OCI-LY1 (cell line): ENCODE measurements around the gene MYRF.

Experiments
- H2AFZ ChIP-seq: fragments of 200-600 bp; sonication (generic), shearing (Covaris generic); 2 replicates; pipeline ENCODE4 v1.6.0; 2014; ENCODE audit warnings: antibody characterized with exemption, mild to moderate bottlenecking, low read length
- H3F3A ChIP-seq: fragments of 200-600 bp; sonication (generic), shearing (Covaris generic); 2 replicates; pipeline ENCODE4 v1.6.0; 2014; ENCODE audit warnings: mild to moderate bottlenecking, antibody characterized with exemption, low read length, moderate library complexity; ENCODE audit not compliant: insufficient read depth
- H3K27ac ChIP-seq: fragments of 200-600 bp; sonication (generic); 2 replicates; pipeline ENCODE4 v1.5.1; 2014; ENCODE audit warnings: low read length, mixed run types, mild to moderate bottlenecking, low read depth; ENCODE audit not compliant: poor library complexity, severe bottlenecking
- H3K27me3 ChIP-seq: fragments of 200-600 bp; sonication (generic); 2 replicates; pipeline ENCODE4 v1.6.0; 2014; ENCODE audit warnings: antibody characterized with exemption, mild to moderate bottlenecking, low read length, moderate library complexity; ENCODE audit not compliant: insufficient read depth
- H3K36me3 ChIP-seq: fragments of 200-600 bp; sonication (generic); 2 replicates; pipeline ENCODE4 v1.6.1; 2014; ENCODE audit warnings: mild to moderate bottlenecking, antibody characterized with exemption, low read length, moderate library complexity, mixed read lengths; ENCODE audit not compliant: insufficient read depth
- H3K4me1 ChIP-seq: fragments of 200-600 bp; sonication (generic); 2 replicates; pipeline ENCODE4 v1.5.1; 2014; ENCODE audit warnings: mild to moderate bottlenecking, low read length, moderate library complexity; ENCODE audit not compliant: insufficient read depth, severe bottlenecking
- H3K4me2 ChIP-seq: fragments of 200-600 bp; sonication (generic), shearing (Covaris generic); 2 replicates; pipeline ENCODE4 v1.6.1; 2014; ENCODE audit warnings: low read length
- H3K4me3 ChIP-seq: fragments of 200-600 bp; sonication (generic); 2 replicates; pipeline ENCODE4 v1.5.1; 2014; ENCODE audit warnings: low read length, low read depth, mild to moderate bottlenecking, mixed read lengths; ENCODE audit not compliant: poor library complexity, severe bottlenecking
- H3K79me2 ChIP-seq: fragments of 200-600 bp; shearing (Covaris generic); 2 replicates; pipeline ENCODE4 v1.6.1; 2016; ENCODE audit warnings: mixed run types, low read length, mixed read lengths; ENCODE audit not compliant: insufficient read depth
- H3K9ac ChIP-seq: fragments of 200-600 bp; sonication (generic), shearing (Covaris generic); 2 replicates; pipeline ENCODE4 v1.6.1; 2014; ENCODE audit warnings: mild to moderate bottlenecking, low read length, mixed read lengths
- H3K9me2 ChIP-seq: fragments of 200-600 bp; sonication (generic), shearing (Covaris generic); 2 replicates; pipeline ENCODE4 v1.6.1; 2014; ENCODE audit warnings: low read depth, mild to moderate bottlenecking, low read length, mixed read lengths
- H3K9me3 ChIP-seq: fragments of 200-600 bp; shearing (Covaris generic); 2 replicates; pipeline ENCODE4 v1.6.1; 2014; ENCODE audit warnings: low read length, mixed read lengths
- H4K20me1 ChIP-seq: fragments of 200-600 bp; sonication (generic), shearing (Covaris generic); 2 replicates; pipeline ENCODE4 v1.6.0; 2016; ENCODE audit warnings: mild to moderate bottlenecking, low read length; ENCODE audit not compliant: insufficient read depth
- EZH2 ChIP-seq: fragments of 200-600 bp; sonication (generic), shearing (Covaris generic); IDR thresholded peaks from 2 replicates; pipeline ENCODE4 v1.8.0; 2017; ENCODE audit warnings: borderline replicate concordance, mixed run types, mild to moderate bottlenecking, antibody characterized with exemption, low read length, moderate library complexity, mixed read lengths
- TF ChIP-seq, protein P1 (sequence below): fragments of 200-600 bp; sonication (generic), shearing (Covaris generic); IDR thresholded peaks from 2 replicates; pipeline ENCODE4 v1.5.1; 2017; ENCODE audit warnings: mild to moderate bottlenecking, antibody characterized with exemption, low read length, moderate library complexity, mixed read lengths

The MYRF gene

GRCh38 chr11:61747192-61747966 lies 5.1 kb upstream of the MYRF start:
- H3K9me2 ChIP-seq, result no peaks in the 10 kb centered on the region
- no peak overlapping the region for H2AFZ ChIP-seq
- no peaks in the 10 kb centered on the region for H3K79me2 ChIP-seq
- H3K36me3 ChIP-seq, result no peaks in the 10 kb centered on the region
- no peaks in the 10 kb centered on the region for H3K4me1 ChIP-seq
- no peak overlapping the region for H3K4me2 ChIP-seq
- H3K9ac ChIP-seq, result no peak overlapping the region
- no peak overlapping the region for H3K4me3 ChIP-seq
- H3K9me3 ChIP-seq, result no peaks in the 10 kb centered on the region
- H4K20me1 ChIP-seq, result no peaks in the 10 kb centered on the region
- H3K27me3 ChIP-seq, result peaks cover 6% of the 10 kb centered on the region; the same call in 1 of the 2 replicates
- H3K27ac ChIP-seq, result no peak overlapping the region
- no peaks in the 10 kb centered on the region for H3F3A ChIP-seq
- TF ChIP-seq EZH2, result no peak
- TF ChIP-seq, protein P1, sequence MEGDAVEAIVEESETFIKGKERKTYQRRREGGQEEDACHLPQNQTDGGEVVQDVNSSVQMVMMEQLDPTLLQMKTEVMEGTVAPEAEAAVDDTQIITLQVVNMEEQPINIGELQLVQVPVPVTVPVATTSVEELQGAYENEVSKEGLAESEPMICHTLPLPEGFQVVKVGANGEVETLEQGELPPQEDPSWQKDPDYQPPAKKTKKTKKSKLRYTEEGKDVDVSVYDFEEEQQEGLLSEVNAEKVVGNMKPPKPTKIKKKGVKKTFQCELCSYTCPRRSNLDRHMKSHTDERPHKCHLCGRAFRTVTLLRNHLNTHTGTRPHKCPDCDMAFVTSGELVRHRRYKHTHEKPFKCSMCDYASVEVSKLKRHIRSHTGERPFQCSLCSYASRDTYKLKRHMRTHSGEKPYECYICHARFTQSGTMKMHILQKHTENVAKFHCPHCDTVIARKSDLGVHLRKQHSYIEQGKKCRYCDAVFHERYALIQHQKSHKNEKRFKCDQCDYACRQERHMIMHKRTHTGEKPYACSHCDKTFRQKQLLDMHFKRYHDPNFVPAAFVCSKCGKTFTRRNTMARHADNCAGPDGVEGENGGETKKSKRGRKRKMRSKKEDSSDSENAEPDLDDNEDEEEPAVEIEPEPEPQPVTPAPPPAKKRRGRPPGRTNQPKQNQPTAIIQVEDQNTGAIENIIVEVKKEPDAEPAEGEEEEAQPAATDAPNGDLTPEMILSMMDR, result peak; percentile 83

- Histone ChIP-seq H3K79me2 (no peaks in the 10 kb centered on the region), H3K27me3 (peaks cover 6% of the 10 kb centered on the region; the same call in 1 of the 2 replicates), H3K4me2 (no peak overlapping the region)
Observed at GRCh38 chr11:61747967-61748285, 4.5 kb upstream of the MYRF start.

GRCh38 chr11:61749591-61750217 lies 2.7 kb upstream of the MYRF start:
- Histone ChIP-seq H3K9me3 (no peaks in the 10 kb centered on the region), H3K36me3 (no peaks in the 10 kb centered on the region), H3K27ac (no peak overlapping the region), H3K9ac (no peak overlapping the region), H4K20me1 (no peaks in the 10 kb centered on the region), H3K4me1 (no peaks in the 10 kb centered on the region), H2AFZ (no peak overlapping the region), H3F3A (no peaks in the 10 kb centered on the region), H3K27me3 (peaks cover 10% of the 10 kb centered on the region), H3K4me3 (no peak overlapping the region), H3K4me2 (no peak overlapping the region), H3K79me2 (no peaks in the 10 kb centered on the region), H3K9me2 (no peaks in the 10 kb centered on the region)
- TF ChIP-seq EZH2, result no peak
- TF ChIP-seq, protein P1, result no peak

More at GRCh38 chr11:61747967-61748285, 4.5 kb upstream of the MYRF start:
- no peaks in the 10 kb centered on the region for H3K9me2 ChIP-seq
- H3K4me3 ChIP-seq, result no peak overlapping the region
- H2AFZ ChIP-seq, result no peak overlapping the region
- no peaks in the 10 kb centered on the region for H3K36me3 ChIP-seq
- no peak overlapping the region for H3K9ac ChIP-seq
- H3K9me3 ChIP-seq, result no peaks in the 10 kb centered on the region
- no peaks in the 10 kb centered on the region for H4K20me1 ChIP-seq
- no peaks in the 10 kb centered on the region for H3K4me1 ChIP-seq
- H3F3A ChIP-seq, result no peaks in the 10 kb centered on the region
- no peak for TF ChIP-seq EZH2
- TF ChIP-seq, protein P1, result no peak; the same call in none of the 2 replicates
- no peak overlapping the region for H3K27ac ChIP-seq
